Ureter (tissue), 1 donor: ENCODE results near the gene ALAD. TPM values are rescaled to one million over a fixed set of nuclear protein-coding genes. Genes with fewer than 3 reads are reported as not detected.
"Not testable (repeated sequence)": the region's sequence is repeated elsewhere in the genome, so short reads cannot be mapped to it uniquely, and the experiment has no call there.

ENCODE experiments used
- DNase-seq: peaks from one replicate; pipeline ENCODE4 v3.0.0-alpha.2; 2020; ENCODE audit warnings: low spot score
- total RNA-seq: library from RNA; stranded (reverse); gene quantifications from one replicate; pipeline ENCODE4 v1.2.4, GENCODE V29; 2023
- donor health status: DM: yes; HTN: yes; CAD: no.

ALAD gene
- total RNA-seq, 1 donor from 2014 or later = 45.4 TPM

DNA sequence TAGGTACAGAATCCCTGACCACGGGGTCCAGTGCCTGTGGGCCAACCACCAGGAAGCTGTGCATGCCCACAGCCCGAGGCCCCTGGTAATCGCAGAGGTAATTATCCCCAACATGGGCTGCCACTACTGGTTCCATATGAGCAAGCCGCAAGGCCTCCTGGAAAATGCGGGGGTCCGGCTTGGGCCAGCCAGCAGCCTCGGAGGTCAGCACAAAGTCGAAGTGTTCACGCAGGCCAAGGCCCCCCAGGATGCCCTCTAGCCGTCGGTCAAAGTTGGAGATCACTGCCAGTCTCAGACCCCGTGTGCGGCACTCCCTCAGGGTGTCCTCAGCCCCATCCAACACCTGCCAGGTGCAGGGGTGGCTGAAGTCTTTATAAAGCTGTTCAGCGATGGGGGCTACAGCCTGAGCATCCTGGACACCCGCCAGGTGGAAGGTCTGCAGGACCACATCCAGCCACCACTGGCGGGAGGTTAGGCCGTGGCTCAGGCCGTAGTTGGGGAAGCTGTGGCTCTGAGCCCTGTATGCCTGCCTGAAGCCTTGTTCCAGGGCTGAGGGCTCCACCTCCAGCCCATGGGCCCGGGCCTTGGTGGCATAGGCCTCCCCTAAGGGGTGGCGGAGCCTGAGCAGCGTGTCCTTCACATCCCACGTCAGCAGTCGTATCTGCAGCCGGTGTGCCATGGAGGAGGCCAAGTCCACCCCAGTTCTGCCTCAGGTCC is 27.2 kb downstream of the ALAD start:
- no peak for DNase-seq

DNA sequence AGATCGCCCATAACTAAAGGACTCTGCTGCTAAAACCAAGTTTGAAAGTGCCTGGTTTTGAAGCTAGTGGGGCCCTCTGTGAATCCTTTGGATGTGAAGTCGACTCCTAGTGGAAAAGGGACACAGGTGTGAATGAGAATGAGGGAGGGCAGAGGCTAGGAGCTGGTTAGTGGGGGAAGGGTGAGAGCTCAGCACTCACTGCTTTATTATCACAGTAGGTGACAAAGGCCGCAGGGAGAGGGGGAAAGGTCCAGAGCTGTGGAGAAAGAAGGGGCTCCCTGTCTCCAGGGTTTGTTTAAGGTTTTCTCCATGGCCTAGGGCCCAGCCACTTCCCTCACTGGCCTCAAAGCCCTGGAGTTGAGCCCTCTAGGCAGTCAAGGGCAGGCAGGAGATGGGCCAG is 27.8 kb downstream of the ALAD start:
- no peak for DNase-seq

DNA sequence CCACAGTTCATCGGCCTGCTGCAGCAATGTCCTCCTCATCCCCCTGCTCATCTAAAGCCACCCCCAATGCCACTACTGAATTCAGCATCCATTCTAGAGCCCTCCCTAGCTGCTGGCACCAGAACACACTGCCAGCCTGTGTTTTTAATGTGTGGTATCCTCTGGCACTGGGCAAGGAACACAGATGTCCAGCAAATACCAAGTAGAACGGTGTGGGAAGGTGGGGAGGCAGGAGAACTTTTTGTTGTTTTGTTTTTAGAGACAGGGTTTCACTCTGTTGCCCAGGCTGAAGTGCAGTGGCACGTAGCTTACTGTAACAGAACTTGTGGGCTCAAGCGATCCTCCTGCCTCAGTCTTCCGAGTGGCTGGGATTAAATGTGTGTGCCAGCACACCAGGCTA is 29.0 kb downstream of the ALAD start:
- no peak for DNase-seq

DNA sequence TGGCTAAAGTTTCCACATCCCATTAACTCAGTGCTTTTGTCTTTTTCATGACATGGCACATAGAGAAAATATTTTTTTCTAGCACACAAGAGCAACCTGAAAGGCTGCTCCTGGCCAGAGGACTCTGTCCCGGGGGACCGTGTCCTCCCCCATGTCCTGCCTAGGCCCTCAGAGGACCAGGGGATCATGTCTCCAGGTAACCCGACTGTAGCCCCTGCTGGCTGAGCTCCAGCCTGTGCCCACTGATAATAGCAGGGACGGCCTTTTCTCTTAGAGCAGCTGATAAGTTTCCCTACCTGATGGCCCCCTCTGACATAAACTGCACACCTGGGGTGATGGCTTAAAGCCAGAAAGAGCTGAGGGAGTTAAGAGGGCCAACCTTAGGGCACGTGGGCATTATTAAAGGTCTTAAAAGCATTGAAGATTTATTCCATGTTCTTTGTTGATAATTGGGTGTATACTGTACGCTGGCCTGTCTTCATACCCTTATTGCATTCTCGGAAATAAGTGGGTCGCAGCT is 30.2 kb downstream of the ALAD start:
- no peak for DNase-seq

GRCh38 chr9:113369855-113370140 is 31.3 kb downstream of the ALAD start:
- DNase-seq = no peak

- no peak for DNase-seq
Observed at GRCh38 chr9:113368982-113369854, 31.9 kb downstream of the ALAD start.

- DNase-seq = no peak
Observed at GRCh38 chr9:113368348-113368981, 32.6 kb downstream of the ALAD start.

GRCh38 chr9:113365652-113366051 is 35.4 kb downstream of the ALAD start:
- DNase-seq = not testable (repeated sequence)

DNA sequence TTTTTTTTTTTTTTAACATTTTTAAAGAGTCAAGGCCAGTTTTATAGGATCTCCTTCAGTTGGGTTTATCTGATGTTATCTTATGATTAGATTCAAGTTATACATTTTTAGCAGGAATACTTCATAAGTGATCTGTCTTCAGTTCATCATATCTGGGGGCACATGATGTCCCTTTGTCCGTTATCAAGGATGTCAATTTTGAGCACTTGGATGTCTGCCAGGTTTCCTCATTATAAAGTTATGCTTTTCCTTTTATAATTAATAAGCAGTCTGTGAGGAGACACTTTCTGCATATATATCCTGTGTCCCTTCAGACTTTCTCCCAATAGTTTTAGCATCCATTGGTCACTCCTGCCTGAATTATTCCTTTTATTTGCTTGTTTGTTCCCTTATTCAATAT is 36.1 kb downstream of the ALAD start:
- DNase-seq = no peak

- DNase-seq = no peak
Observed at GRCh38 chr9:113363336-113363735, 37.7 kb downstream of the ALAD start.

DNA sequence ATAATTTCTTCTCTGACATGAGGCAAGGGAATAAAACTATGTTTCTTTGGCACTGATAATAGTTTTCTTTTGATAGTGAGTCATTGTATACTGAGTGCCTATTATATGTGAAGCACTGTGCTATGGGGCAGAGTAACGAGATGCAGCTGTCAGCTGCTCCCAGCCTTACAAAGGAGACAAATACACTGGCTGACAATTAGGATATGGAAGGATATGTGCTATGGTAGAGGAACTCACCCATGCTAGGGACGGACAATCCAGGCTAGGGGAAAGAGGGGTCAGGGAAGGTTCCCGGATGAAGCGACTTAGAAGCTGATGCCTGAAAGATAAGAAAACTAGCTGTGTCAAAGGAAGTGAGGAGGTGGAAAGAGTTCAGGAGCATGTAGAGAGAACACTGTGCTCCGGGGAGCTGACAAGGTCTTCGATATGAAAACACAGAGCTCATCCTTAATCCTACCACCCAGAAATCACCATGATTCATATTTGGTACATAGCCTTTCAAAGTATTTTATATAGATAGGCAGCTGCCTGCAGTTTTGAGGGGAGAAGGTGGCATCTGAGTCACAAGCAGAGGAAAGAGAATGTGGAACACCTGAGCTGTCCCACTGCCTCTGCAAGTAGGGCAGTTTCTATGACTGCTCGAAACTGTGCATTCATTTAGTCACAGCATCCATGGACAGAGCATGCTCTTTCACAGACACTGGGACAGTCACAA is 39.6 kb downstream of the ALAD start:
- DNase-seq = no peak

DNA sequence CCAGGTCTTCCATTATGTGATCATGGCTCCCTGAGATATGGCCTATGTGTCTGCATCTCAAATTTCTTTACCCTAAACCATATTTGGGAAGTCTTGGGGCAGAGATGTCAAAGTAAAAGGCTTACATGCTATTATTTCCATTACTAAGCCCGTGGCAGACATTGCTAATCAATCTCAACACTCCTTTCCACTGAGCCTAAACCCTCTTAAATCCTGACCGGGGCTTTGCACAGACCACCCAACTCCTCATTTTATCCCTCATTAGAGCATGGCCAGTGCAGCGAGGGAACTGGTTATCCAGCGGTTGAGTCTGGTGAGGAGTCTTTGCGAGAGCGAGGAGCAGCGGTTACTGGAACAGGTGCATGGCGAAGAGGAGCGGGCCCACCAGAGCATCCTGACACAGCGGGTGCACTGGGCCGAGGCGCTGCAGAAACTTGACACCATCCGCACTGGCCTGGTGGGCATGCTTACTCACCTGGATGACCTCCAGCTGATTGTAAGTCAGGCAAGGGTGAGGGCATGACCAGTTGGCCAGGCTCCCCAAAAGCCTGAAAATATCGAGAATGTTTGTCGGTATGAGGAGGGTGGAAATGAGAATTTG is 40.7 kb downstream of the ALAD start:
- DNase-seq = no peak

DNA sequence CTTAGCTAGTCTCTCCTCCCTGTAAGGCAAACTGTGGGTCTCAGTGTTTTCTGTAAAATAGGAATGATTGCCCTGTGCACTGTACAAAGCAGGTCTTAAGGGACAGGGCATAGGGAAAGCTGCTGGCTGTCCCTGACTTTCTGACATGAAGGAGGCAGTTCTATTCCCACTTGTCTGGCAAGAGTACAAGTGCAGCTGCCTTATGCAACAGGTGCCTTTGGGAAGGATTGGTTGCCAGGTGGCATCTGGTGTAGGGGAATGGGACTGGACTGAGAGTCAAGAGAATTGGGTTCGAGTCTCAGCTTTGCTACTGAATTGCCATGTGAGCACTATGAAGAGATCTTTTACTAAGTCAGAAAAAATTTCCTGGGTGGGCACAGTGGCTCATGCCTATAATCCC is 41.7 kb downstream of the ALAD start:
- no peak for DNase-seq

- DNase-seq = no peak
Observed at GRCh38 chr9:113356686-113357292, 44.3 kb downstream of the ALAD start.

- no peak for DNase-seq
Observed at GRCh38 chr9:113355040-113355596, 46.0 kb downstream of the ALAD start.

- no peak for DNase-seq
Observed at GRCh38 chr9:113352411-113352810, 48.7 kb downstream of the ALAD start.

DNA sequence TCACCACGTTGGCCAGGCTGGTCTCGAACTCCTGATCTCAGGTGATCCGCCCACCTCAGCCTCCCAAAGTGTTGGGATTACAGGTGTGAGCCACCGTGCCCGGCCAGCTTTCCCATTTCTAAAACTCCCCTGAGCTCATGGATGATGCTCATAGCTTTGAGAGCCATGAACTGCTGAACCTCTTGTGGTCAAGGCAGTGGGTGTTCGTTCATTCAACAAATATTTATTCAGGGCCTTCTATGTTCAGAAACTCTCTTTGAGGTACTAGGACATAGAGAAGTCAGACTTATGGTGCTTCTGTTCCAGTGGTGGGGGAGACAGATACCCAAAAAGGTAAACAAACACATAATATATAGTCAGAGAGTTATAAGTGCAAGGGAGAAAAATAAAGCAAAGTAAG is 49.1 kb downstream of the ALAD start:
- no peak for DNase-seq

- DNase-seq = no peak
Observed at GRCh38 chr9:113350937-113351336, 50.1 kb downstream of the ALAD start.

DNA sequence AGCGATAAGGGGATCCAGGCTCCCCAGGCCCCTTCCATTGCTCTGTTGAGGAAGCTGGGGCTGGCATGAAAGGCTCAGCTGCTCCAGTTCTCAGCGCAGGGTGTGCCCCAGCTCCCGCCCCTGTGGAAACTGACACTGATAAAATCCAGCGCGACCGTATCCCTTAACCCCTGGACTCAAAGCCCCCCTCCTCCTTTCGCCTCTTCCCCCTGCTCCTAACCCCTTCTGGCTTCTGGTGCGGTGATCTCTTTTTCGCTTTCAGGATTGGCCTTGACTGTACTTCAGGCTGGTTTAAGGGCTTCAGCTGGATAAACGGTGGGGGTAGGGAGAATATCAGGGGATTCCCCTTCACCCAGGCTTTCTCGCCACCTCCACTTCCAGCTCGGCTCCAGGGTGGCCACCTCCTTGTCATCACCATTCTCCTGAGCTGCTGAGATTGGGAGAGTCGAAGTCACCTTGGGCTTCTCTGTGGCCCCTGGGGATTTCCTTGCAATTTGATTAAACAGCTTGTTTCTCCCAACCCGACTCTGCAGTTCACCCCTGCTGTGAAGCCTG is 50.9 kb downstream of the ALAD start:
- no peak for DNase-seq

GRCh38 chr9:113349445-113350094 is 51.5 kb downstream of the ALAD start, which contains the start of gene BSPRY:
BSPRY (plus strand) TSS chr9:113349541; CDS start chr9:113349580, 39 bp downstream.
- DNase-seq = no peak
